CD4-positive, alpha-beta T cell treated with Interleukin-4 for 4 hours (primary cell): ENCODE measurements around the gene DNAJC10.

Experiments
- DNase-seq: peaks from one replicate; pipeline ENCODE4 v3.0.0-alpha.2; 2020

DNAJC10 gene

DNA sequence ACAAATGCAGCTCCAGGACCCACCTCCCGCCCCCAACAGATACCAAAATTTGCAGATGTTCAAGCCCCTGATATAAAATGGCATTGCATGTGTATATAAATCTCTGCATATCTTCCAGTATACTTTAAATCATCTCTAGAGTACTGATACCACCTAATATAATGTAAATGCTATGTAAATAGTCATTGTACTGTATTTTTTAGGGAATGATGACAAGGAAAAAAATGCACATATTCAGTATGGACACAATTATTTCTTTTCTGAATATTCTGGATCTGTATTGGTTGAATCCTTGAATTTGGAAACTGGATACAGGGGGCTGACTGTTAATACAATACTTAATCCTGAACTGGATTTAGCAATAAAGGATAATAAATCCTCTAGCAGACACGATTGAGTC lies 82.7 kb downstream of the DNAJC10 start:
- no peak for DNase-seq

DNA sequence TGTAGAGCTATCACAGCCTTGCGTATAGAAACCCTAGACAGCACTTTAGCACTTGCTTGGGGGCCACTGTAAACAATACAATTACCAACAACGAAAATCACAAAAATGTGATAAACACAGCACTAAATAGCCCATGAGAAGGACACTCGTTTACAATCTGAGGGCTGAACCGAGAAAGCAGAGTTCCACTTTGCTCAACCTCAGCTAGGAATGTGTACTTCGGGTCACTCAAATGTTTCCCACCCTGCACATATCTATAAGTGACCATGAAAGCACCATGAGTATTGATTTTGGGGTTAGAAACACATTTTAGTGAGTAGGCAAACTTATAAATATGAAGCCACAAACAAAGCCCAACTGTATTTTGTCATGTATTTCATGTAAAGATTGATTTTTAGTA lies 88.1 kb downstream of the DNAJC10 start:
- DNase-seq, result no peak

GRCh38 chr2:182807319-182807718 lies 91.3 kb downstream of the DNAJC10 start:
- no peak for DNase-seq

DNA sequence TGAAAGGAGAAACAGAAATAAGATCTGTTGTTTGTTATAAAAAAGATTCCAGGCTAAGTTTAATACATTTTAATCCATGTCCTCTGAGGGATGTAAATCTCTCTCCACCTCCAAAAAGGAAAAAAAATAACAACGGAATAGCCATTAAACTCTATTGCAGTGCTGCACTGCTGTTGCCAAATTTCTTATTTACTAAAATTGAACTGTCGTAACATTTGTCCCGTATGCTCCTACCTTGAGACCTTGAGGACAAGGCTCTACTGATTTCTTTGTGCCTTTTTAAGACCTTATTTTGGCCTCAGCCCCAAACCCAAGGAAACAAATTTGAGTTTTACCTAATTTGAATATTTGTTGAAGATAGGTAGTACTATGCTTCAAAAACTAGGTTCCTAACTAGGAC lies 94.0 kb downstream of the DNAJC10 start:
- DNase-seq, result no peak

DNA sequence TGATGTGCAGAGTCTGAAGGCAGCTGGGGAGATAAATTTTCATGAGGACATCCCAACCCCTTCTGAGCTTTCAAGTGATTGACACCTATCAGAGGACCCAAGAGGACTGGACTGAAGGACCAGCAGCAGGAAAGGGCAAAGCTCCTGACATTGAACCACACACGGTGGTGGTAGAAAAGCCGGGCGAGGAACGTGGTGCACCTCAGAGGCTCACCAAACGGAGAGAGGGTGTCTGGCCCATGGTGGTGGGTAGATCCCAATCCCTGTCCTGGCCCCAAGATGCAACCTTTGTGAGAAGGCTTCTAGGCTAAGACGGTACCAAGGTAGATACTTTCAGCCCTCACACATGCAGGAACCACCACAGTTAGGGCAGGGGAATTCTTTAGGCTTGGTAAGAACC lies 98.3 kb downstream of the DNAJC10 start:
- DNase-seq, result no peak

DNA sequence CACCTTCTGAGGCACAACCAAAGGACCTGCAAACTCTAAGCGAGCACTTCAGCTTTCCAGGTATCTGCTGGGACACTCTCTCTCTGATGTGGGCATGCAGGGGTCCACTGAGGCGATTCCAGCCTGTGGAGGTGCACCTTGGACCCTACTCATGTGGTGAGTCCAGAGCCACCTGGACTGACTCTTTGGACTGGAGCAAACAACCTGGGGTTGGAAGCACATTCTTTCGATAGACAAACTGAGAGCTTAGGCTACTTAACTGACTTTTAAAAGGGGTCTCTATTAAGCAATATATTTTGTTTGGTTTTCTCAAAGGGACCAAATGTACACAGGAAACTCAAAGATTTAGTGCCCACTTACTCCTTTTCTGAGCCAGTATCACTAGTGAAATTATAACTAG lies 98.7 kb downstream of the DNAJC10 start:
- no peak for DNase-seq

DNA sequence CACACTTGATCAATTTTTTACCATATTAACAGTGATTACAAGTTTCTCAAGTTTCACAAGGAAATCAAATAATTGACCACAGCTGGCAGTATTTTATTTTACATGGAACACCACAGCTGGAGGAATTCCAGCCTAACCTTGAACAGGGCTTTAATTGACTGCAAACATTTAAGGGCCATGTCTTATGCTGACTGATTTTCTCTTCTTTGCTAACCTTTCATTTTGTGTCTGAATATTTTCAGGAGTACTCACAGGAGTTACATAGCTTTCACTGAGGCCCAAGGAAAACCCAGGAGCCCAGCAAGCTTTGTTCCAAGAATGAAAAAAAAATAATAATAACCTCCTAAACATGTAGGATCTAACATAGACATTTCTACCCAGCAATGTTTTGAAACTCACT lies 100.8 kb downstream of the DNAJC10 start:
- no peak for DNase-seq

DNA sequence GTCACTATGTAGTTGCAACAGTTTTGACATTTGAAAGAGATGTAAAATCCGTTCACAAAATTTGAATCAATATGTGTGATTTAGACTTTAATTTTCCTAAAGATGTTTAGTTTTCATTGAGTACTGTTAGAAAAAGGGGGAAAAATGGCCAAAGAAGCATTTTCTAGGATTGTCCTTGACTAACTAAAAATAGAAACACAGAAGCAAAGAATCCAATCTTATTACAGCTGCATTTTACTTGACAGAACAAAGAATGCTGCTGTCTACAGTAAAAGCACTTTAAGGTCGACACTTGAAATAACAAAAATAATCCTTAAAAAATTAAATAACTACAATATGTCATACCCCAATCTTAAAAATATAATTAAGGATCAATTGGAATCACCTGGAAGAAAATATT lies 101.5 kb downstream of the DNAJC10 start:
- no peak for DNase-seq

GRCh38 chr2:182818501-182818900 lies 102.4 kb downstream of the DNAJC10 start:
- DNase-seq, result no peak

- no peak for DNase-seq
Observed at GRCh38 chr2:182818925-182819324, 102.9 kb downstream of the DNAJC10 start.

- no peak for DNase-seq
Observed at GRCh38 chr2:182819412-182819811, 103.4 kb downstream of the DNAJC10 start.

DNA sequence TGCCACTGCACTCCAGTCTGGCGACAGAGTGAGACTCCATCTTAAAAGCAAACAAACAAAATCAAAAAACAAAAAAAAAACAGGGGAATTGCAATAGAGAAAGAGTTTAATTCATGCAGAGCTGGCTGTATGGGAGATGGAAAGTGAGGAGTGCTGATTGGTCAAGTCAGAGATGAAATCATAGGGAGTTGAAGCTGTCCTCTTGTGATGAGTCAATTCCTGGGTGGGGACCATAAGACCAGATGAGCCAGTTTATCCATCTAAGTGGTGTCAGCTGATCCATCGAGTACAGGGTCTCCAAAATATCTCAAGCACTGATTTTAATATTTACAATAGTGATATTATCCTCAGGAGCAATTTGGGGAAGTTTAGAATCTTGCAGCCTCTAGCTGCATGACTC lies 105.1 kb downstream of the DNAJC10 start:
- no peak for DNase-seq

DNA sequence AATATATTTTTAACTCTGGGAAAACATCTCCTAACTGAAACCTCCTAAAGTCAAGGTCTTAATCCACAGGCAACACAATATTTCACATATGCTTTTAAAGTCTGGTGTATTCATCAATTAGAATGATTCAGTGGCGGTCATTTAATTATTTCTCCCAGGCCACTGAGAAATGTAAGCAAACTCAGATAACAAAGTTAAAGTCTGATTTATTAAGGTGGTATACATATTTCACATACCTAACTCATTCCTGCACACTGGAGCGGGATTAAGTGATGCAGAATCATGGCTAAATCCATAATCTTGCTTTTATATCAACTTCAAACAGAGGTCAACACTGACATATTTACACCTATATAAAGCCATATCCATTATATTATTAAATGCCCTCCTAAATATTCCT lies 106.7 kb downstream of the DNAJC10 start:
- no peak for DNase-seq

DNA sequence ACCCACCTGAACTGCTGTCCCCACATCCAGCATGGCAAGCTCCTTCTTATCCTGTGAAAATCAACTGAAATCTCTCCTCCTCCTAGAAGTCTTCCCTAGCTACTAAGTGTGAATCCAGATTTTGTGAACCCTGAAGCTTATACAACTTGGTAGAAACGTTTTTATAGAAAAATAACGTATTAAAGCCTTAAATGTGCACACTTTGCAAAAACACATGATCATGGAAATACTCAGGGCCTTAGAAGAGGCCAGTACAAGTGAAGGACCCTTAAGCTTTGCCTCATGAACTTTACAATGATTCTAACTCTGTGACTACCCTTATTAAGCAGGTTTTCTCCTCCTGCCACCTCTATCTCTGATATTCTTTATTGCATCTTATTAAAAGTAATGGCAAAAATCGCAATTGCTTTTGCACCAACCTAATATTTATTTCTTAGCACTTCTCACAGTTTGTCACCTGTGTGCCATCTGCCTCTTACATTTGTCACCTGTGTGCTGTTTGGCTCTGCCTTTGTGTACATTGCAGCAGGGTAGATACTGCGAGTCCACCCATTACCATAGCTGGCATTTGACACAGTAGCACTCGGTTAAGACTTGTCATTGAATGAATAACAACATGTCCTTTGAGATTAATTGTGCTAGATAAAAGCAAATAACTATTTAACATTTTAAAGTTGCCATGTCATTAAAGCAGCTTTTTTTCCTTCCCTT lies 108.2 kb downstream of the DNAJC10 start:
- DNase-seq, result no peak

- no peak for DNase-seq
Observed at GRCh38 chr2:182824767-182825158, 108.7 kb downstream of the DNAJC10 start.

GRCh38 chr2:182826064-182826463 lies 110.0 kb downstream of the DNAJC10 start:
- no peak for DNase-seq

- no peak for DNase-seq
Observed at GRCh38 chr2:182826496-182826895, 110.4 kb downstream of the DNAJC10 start.

- no peak for DNase-seq
Observed at GRCh38 chr2:182827182-182827879, 111.3 kb downstream of the DNAJC10 start.

GRCh38 chr2:182831101-182831500 lies 115.0 kb downstream of the DNAJC10 start:
- DNase-seq, result no peak

DNA sequence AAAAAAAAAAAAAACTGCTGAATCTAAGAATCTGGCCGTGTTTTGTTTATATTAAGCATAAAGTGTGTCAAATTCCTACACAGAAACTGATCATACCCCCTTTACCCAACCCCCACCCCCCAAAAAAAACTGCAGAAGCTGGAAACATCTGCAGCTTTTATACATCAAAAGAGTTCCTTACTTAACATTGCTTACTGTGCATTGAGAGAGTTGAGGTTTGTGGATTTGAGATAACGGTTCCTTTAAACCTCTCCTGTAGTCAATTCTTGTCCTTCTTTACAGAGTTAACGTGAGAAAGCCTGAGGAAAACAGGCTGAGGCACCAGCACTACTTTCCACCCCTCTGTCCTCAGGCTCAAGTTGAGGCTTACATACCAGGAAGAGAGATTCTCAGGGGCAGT lies 115.9 kb downstream of the DNAJC10 start:
- no peak for DNase-seq

GRCh38 chr2:182833084-182833854 lies 117.2 kb downstream of the DNAJC10 start:
- DNase-seq, result no peak

- DNase-seq, result no peak
Observed at GRCh38 chr2:182834293-182834692, 118.2 kb downstream of the DNAJC10 start.

- DNase-seq, result no peak
Observed at GRCh38 chr2:182836451-182836850, 120.4 kb downstream of the DNAJC10 start.
